Esophagus squamous epithelium (tissue), 4 donors: Measurements from ENCODE around the gene RAB5B.

ENCODE experiments used
- POLR2A ChIP-seq, 4 donors: fragments of 450-650 bp; IDR thresholded peaks; one replicate each; pipeline ENCODE4 v1.6.1; 2017; ENCODE audit warnings: antibody characterized with exemption in 4 of 4, mild to moderate bottlenecking in 4 of 4, moderate library complexity in 3 of 4
- TF ChIP-seq, protein P1 (sequence below), 6 experiments: fragments of 450-650 bp in 4 of 6; fragments of 200-600 bp in 2 of 6; sonication (generic) in 2 of 6; IDR thresholded peaks; one replicate each; pipeline ENCODE4 v1.5.1; 2016 to 2019; ENCODE audit warnings: antibody characterized with exemption in 6 of 6, mild to moderate bottlenecking in 4 of 6, moderate library complexity in 4 of 6

GRCh38 chr12:55935738-55936151, 38.1 kb upstream of the RAB5B start:
- TF ChIP-seq, protein P1, sequence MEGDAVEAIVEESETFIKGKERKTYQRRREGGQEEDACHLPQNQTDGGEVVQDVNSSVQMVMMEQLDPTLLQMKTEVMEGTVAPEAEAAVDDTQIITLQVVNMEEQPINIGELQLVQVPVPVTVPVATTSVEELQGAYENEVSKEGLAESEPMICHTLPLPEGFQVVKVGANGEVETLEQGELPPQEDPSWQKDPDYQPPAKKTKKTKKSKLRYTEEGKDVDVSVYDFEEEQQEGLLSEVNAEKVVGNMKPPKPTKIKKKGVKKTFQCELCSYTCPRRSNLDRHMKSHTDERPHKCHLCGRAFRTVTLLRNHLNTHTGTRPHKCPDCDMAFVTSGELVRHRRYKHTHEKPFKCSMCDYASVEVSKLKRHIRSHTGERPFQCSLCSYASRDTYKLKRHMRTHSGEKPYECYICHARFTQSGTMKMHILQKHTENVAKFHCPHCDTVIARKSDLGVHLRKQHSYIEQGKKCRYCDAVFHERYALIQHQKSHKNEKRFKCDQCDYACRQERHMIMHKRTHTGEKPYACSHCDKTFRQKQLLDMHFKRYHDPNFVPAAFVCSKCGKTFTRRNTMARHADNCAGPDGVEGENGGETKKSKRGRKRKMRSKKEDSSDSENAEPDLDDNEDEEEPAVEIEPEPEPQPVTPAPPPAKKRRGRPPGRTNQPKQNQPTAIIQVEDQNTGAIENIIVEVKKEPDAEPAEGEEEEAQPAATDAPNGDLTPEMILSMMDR (IDR thresholded peaks at IDR 0.05) = no peak
- no peak for TF ChIP-seq POLR2A (IDR thresholded peaks at IDR 0.05)
